HepG2 (cell line): ENCODE data around the gene HINT2. TPM values are rescaled to one million over a fixed set of nuclear protein-coding genes. Genes with fewer than 3 reads are reported as not detected.

Experiments used
- AGO1 ChIP-seq: fragments of 200-400 bp; formaldehyde crosslinking; IDR thresholded peaks from 2 replicates; pipeline ENCODE4 v1.6.1; 2017; ENCODE audit warnings: mild to moderate bottlenecking, low read depth, low read length, moderate library complexity; ENCODE audit not compliant: poor library complexity, severe bottlenecking
- ASH2L ChIP-seq: fragments of 300-600, 200-600 bp; sonication (generic); IDR thresholded peaks from 2 replicates; pipeline ENCODE4 v1.7.0; 2017; ENCODE audit warnings: low read depth, mild to moderate bottlenecking, moderate library complexity, mixed read lengths, low read length; ENCODE audit not compliant: insufficient read length
- CREM ChIP-seq, 2 experiments: sonication (generic) in 1 of 2; formaldehyde crosslinking in 1 of 2; IDR thresholded peaks; 2 replicates each; pipeline versions ENCODE4 v1.4.0 to v1.6.1; 2016 to 2020; ENCODE audit warnings: antibody characterized with exemption in 1 of 2, mild to moderate bottlenecking in 1 of 2, missing genetic modification reagents in 1 of 2
- EP300 ChIP-seq, 3 experiments: sonication (generic) in 1 of 3; formaldehyde crosslinking in 1 of 3; IDR thresholded peaks; 2 replicates each; pipeline versions ENCODE4 v1.5.1 to v1.6.1; 2011 to 2020; ENCODE audit warnings: low read depth in 2 of 3, low read length in 2 of 3, borderline replicate concordance in 1 of 3, improper control_type of control experiment in 1 of 3, mild to moderate bottlenecking in 1 of 3, missing genetic modification reagents in 1 of 3, moderate library complexity in 1 of 3
- FOXP4 ChIP-seq: sonication (generic); formaldehyde crosslinking; IDR thresholded peaks from 2 replicates; pipeline ENCODE4 v1.4.0; 2020; ENCODE audit warnings: missing genetic modification reagents
- HDAC6 ChIP-seq: fragments of 200-600 bp; sonication (generic); IDR thresholded peaks from 2 replicates; pipeline ENCODE4 v1.7.0; 2017; ENCODE audit warnings: mild to moderate bottlenecking, antibody characterized with exemption, low read length, low read depth
- KAT2B ChIP-seq: fragments of 150-350 bp; IDR thresholded peaks from 2 replicates; pipeline ENCODE4 v1.6.1; 2014; ENCODE audit warnings: low read depth, low read length, borderline replicate concordance
- NR1H2 ChIP-seq: sonication (generic); formaldehyde crosslinking; IDR thresholded peaks from 2 replicates; pipeline ENCODE4 v1.8.1; 2022; ENCODE audit warnings: low read depth, missing genetic modification reagents, borderline replicate concordance
- PPARG ChIP-seq: conservative IDR thresholded peaks from 2 replicates; pipeline ENCODE4 v1.6.1; 2016; ENCODE audit warnings: missing biosample characterization, missing genetic modification reagents
- SRY ChIP-seq: sonication (generic); formaldehyde crosslinking; IDR thresholded peaks from 2 replicates; pipeline ENCODE4 v1.8.0; 2022; ENCODE audit warnings: mild to moderate bottlenecking, missing genetic modification reagents
- ZNF17 ChIP-seq: sonication (generic); formaldehyde crosslinking; IDR thresholded peaks from 2 replicates; pipeline ENCODE4 v1.5.0; 2020; ENCODE audit warnings: mild to moderate bottlenecking, missing genetic modification reagents
- ZNF232 ChIP-seq: sonication (generic); formaldehyde crosslinking; IDR thresholded peaks from 2 replicates; pipeline ENCODE4 v1.4.0; 2020; ENCODE audit warnings: missing genetic modification reagents, borderline replicate concordance
- ZNF276 ChIP-seq: sonication (generic); formaldehyde crosslinking; IDR thresholded peaks from 2 replicates; pipeline ENCODE4 v1.4.0; 2020; ENCODE audit warnings: mild to moderate bottlenecking, low read depth, missing genetic modification reagents
- ZNF331 ChIP-seq: sonication (generic); formaldehyde crosslinking; IDR thresholded peaks from 2 replicates; pipeline ENCODE4 v1.4.0; 2020; ENCODE audit warnings: missing genetic modification reagents
- ZNF609 ChIP-seq: sonication (generic); formaldehyde crosslinking; IDR thresholded peaks from 2 replicates; pipeline ENCODE4 v1.4.0; 2020; ENCODE audit warnings: mild to moderate bottlenecking, missing genetic modification reagents, borderline replicate concordance
- ZNF724P ChIP-seq: sonication (generic); formaldehyde crosslinking; IDR thresholded peaks from 2 replicates; pipeline ENCODE4 v1.8.0; 2022; ENCODE audit warnings: missing genetic modification reagents, borderline replicate concordance
- polyA plus RNA-seq, 8 experiments: library from polyadenylated mRNA; depleted of rRNA in 3 of 8; stranded (reverse) in 7 of 8; unstranded in 1 of 8; fragments of >200 nt; fragmentation: Illumina TruSeq in 4 of 8; extraction: Trizol in 4 of 8; gene quantifications; 2 replicates each; pipeline versions ENCODE4 v1.2.1 to v1.2.3, GENCODE V29; 2011 to 2016; ENCODE audit warnings: low read depth in 4 of 8, missing spikeins in 1 of 8, mixed read lengths in 1 of 8; ENCODE audit not compliant: insufficient read depth in 1 of 8
- total RNA-seq, 5 experiments: library from RNA; depleted of rRNA; stranded (reverse); fragments of >200 nt; fragmentation: Illumina TruSeq; extraction: Trizol; gene quantifications; 2 replicates each; pipeline ENCODE4 v1.2.3, GENCODE V29; 2016; ENCODE audit warnings: low read depth in 1 of 5
- TF ChIP-seq, protein P1 (sequence below): sonication (generic); formaldehyde crosslinking; IDR thresholded peaks from 2 replicates; pipeline ENCODE4 v1.5.0; 2020; ENCODE audit warnings: missing genetic modification reagents, mild to moderate bottlenecking, borderline replicate concordance

Gene HINT2
- total and polyA plus RNA-seq, 2 of the 13 experiments (the other 11 are each of a cell fraction or from before 2014, with no cell fraction given), result 37.9 to 56.2 TPM

DNA sequence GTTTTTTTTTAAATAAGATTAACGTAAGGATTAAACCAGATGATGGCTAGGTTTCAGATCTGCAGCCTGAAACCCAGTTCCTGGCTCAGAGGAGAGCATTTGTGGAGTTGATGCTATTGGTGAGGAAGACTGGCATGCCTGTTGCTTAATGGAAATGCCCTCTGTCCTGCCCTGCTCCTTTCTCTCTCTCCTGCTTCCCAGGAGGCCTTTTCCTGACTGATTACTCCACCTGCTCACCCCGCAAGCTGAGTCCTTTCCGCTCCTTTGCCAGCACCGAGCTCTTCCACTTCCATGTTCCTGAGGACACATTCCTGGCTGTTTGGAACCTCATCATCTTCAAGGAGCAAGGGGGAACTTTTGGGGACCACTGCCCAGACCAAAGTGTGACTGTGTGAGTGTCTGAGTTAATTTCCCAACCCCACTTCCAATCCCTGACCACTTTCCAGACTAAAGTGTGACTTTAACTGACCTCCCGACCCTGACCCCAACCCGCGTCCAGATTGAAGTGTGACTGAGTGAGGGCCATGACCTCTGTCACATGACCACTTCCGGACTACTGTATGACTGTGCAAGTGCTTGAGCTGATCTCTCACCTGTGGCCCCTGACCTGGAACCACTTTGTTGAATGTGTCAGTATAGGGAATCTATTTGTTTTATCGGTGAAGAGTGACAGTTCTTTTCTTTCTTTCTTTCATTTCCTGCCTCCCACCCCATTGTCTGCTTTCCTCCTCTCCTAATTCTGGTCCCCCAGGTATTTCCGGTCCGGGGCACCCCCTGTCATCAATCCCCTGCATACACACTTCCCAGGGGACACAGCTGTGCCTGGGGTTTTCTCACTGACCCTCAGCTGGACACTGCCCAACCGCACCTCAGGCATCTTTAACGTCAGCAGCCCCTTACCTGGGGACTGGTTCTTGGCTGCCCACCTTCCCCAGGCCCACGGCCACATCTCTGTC is 19.7 kb upstream of the HINT2 start (continued):
- TF ChIP-seq EP300 (IDR thresholded peaks at IDR 0.05; ENCODE audit: low read depth in 2 of 2, low read length in 2 of 2), result 0 out of 4 replicates have a peak, but pooled peaks of 1 of the 2 experiments have one; percentile 34
- TF ChIP-seq EP300 (CRISPR knock-in tag; IDR thresholded peaks at IDR 0.05; ENCODE audit: borderline replicate concordance), result peak; percentile 12; the same call in 1 of the 2 replicates
- TF ChIP-seq SRY (CRISPR knock-in tag), result no peak
- no peak for TF ChIP-seq ZNF17 (CRISPR knock-in tag)
- no peak for TF ChIP-seq ASH2L
- TF ChIP-seq FOXP4 (CRISPR knock-in tag), result 0 out of 2 replicates have a peak, but pooled peaks have one; percentile 14
- peak; percentile 55; the same call in 1 of the 2 replicates for TF ChIP-seq ZNF609
- no peak for TF ChIP-seq ZNF276 (CRISPR knock-in tag)
- TF ChIP-seq NR1H2 (CRISPR knock-in tag), result no peak
- TF ChIP-seq HDAC6, result no peak
- TF ChIP-seq ZNF724P (CRISPR knock-in tag), result no peak
- no peak for TF ChIP-seq KAT2B
- TF ChIP-seq PPARG (CRISPR knock-in tag), result 0 out of 2 replicates have a peak, but pooled peaks have one; percentile 17
- no peak for TF ChIP-seq ZNF232 (CRISPR knock-in tag)
- TF ChIP-seq CREM (IDR thresholded peaks at IDR 0.05), result peak; percentile 17; the same call in 1 of the 2 replicates
- TF ChIP-seq CREM (CRISPR knock-in tag; IDR thresholded peaks at IDR 0.05), result no peak
- no peak for TF ChIP-seq ZNF331 (CRISPR knock-in tag)
- no peak for TF ChIP-seq AGO1
- TF ChIP-seq, protein P1, sequence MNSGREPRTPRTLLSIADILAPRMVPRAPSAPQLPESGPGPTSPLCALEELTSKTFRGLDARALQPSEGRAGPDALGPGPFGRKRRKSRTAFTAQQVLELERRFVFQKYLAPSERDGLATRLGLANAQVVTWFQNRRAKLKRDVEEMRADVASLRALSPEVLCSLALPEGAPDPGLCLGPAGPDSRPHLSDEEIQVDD (CRISPR knock-in tag), result no peak
